Measurements from ENCODE around the gene SLC25A30.
A peak's percentile ranks its signal among the peaks of the same experiment; 100 is the strongest.

Gene SLC25A30

GRCh38 chr13:45417790-45418534 lies at the start of gene SLC25A30:
SLC25A30 (minus strand) TSS chr13:45418373; CDS start chr13:45411425, 6,948 bp downstream.
- Histone ChIP-seq H3K4me3 (ENCODE audit: low read length) (peak within 1 kb of the TSS; percentile 90), H3K9ac (ENCODE audit: low read depth, low read length) (peak within 1 kb of the TSS; percentile 71; the same call in 1 of the 2 replicates), H3K4me1 (ENCODE audit: insufficient read depth, low read length) (no peaks in the 10 kb centered on the region; the same call in 1 of the 2 replicates), H3K9me3 (ENCODE audit: insufficient read depth, low read depth, low read length) (no peaks in the 10 kb centered on the region), H3K27me3 (ENCODE audit: insufficient read depth, low read length) (peaks cover 15% of the 10 kb centered on the region), H3K36me3 (ENCODE audit: insufficient read depth, low read depth, low read length) (no peaks in the 10 kb centered on the region), H3K27ac (ENCODE audit: low read length) (no peak within 1 kb of the TSS)

- peaks cover 14% of the 10 kb centered on the region for H3K27me3 ChIP-seq (ENCODE audit: insufficient read depth, low read length)
- H3K36me3 ChIP-seq (ENCODE audit: insufficient read depth, low read depth, low read length): peaks cover 3% of the 10 kb centered on the region; the same call in 1 of the 2 replicates
- H3K4me3 ChIP-seq (ENCODE audit: low read length): peak overlapping the region; percentile 5; the same call in 1 of the 2 replicates
- H3K27ac ChIP-seq (ENCODE audit: low read length): no peak overlapping the region
- H3K4me1 ChIP-seq (ENCODE audit: insufficient read depth, low read length): no peaks in the 10 kb centered on the region
- H3K9me3 ChIP-seq (ENCODE audit: insufficient read depth, low read depth, low read length): no peaks in the 10 kb centered on the region
- H3K9ac ChIP-seq (ENCODE audit: low read depth, low read length): no peak overlapping the region
Measured at GRCh38 chr13:45466359-45466758, 48.2 kb upstream of the SLC25A30 start.

GRCh38 chr13:45464687-45465453 lies 46.7 kb upstream of the SLC25A30 start, which contains the start of gene COG3:
COG3 (plus strand) TSS chr13:45464939; CDS start chr13:45465037, 98 bp downstream.
- H3K9ac ChIP-seq (ENCODE audit: low read depth, low read length): peak within 1 kb of the TSS; percentile 83
- H3K36me3 ChIP-seq (ENCODE audit: insufficient read depth, low read depth, low read length): peaks cover 3% of the 10 kb centered on the region; the same call in 1 of the 2 replicates
- no peaks in the 10 kb centered on the region for H3K4me1 ChIP-seq (ENCODE audit: insufficient read depth, low read length)
- peaks cover 19% of the 10 kb centered on the region for H3K27me3 ChIP-seq (ENCODE audit: insufficient read depth, low read length)
- no peaks in the 10 kb centered on the region for H3K9me3 ChIP-seq (ENCODE audit: insufficient read depth, low read depth, low read length)
- H3K4me3 ChIP-seq (ENCODE audit: low read length): peak within 1 kb of the TSS; percentile 74
- no peak within 1 kb of the TSS for H3K27ac ChIP-seq (ENCODE audit: low read length)

GRCh38 chr13:45464141-45464686 lies 46.0 kb upstream of the SLC25A30 start:
- Histone ChIP-seq H3K27ac (ENCODE audit: low read length) (no peak overlapping the region), H3K4me3 (ENCODE audit: low read length) (peak overlapping the region; percentile 74), H3K27me3 (ENCODE audit: insufficient read depth, low read length) (peaks cover 19% of the 10 kb centered on the region), H3K9ac (ENCODE audit: low read depth, low read length) (peak overlapping the region; percentile 83; the same call in 1 of the 2 replicates), H3K36me3 (ENCODE audit: insufficient read depth, low read depth, low read length) (peaks cover 3% of the 10 kb centered on the region; the same call in 1 of the 2 replicates), H3K9me3 (ENCODE audit: insufficient read depth, low read depth, low read length) (no peaks in the 10 kb centered on the region), H3K4me1 (ENCODE audit: insufficient read depth, low read length) (no peaks in the 10 kb centered on the region)

- no peaks in the 10 kb centered on the region for H3K36me3 ChIP-seq (ENCODE audit: insufficient read depth, low read depth, low read length)
- no peak overlapping the region for H3K27ac ChIP-seq (ENCODE audit: low read length)
Measured at GRCh38 chr13:45456196-45456972, 38.2 kb upstream of the SLC25A30 start.

GRCh38 chr13:45454204-45454603 lies 36.0 kb upstream of the SLC25A30 start:
- no peaks in the 10 kb centered on the region for H3K27me3 ChIP-seq (ENCODE audit: insufficient read depth, low read length)

More at GRCh38 chr13:45456196-45456972, 38.2 kb upstream of the SLC25A30 start:
- peaks cover 5% of the 10 kb centered on the region; the same call in 1 of the 2 replicates for H3K27me3 ChIP-seq (ENCODE audit: insufficient read depth, low read length)
- no peaks in the 10 kb centered on the region for H3K4me1 ChIP-seq (ENCODE audit: insufficient read depth, low read length)
- peaks cover 4% of the 10 kb centered on the region; the same call in 1 of the 2 replicates for H3K9me3 ChIP-seq (ENCODE audit: insufficient read depth, low read depth, low read length)
- no peak overlapping the region for H3K4me3 ChIP-seq (ENCODE audit: low read length)
- H3K9ac ChIP-seq (ENCODE audit: low read depth, low read length): no peak overlapping the region

GRCh38 chr13:45451282-45451681 lies 33.1 kb upstream of the SLC25A30 start:
- Histone ChIP-seq H3K9me3 (ENCODE audit: insufficient read depth, low read depth, low read length) (no peaks in the 10 kb centered on the region), H3K4me1 (ENCODE audit: insufficient read depth, low read length) (no peaks in the 10 kb centered on the region), H3K9ac (ENCODE audit: low read depth, low read length) (no peak overlapping the region), H3K27me3 (ENCODE audit: insufficient read depth, low read length) (no peaks in the 10 kb centered on the region), H3K27ac (ENCODE audit: low read length) (no peak overlapping the region), H3K4me3 (ENCODE audit: low read length) (no peak overlapping the region), H3K36me3 (ENCODE audit: insufficient read depth, low read depth, low read length) (no peaks in the 10 kb centered on the region)

More at GRCh38 chr13:45454204-45454603, 36.0 kb upstream of the SLC25A30 start:
- Histone ChIP-seq H3K9ac (ENCODE audit: low read depth, low read length) (no peak overlapping the region), H3K27ac (ENCODE audit: low read length) (no peak overlapping the region), H3K4me1 (ENCODE audit: insufficient read depth, low read length) (no peaks in the 10 kb centered on the region), H3K4me3 (ENCODE audit: low read length) (no peak overlapping the region), H3K36me3 (ENCODE audit: insufficient read depth, low read depth, low read length) (no peaks in the 10 kb centered on the region), H3K9me3 (ENCODE audit: insufficient read depth, low read depth, low read length) (peaks cover 4% of the 10 kb centered on the region; the same call in 1 of the 2 replicates)

GRCh38 chr13:45448965-45449559 lies 30.9 kb upstream of the SLC25A30 start:
- Histone ChIP-seq H3K4me1 (ENCODE audit: insufficient read depth, low read length) (no peaks in the 10 kb centered on the region), H3K27ac (ENCODE audit: low read length) (no peak overlapping the region), H3K27me3 (ENCODE audit: insufficient read depth, low read length) (peaks cover 4% of the 10 kb centered on the region; the same call in 1 of the 2 replicates), H3K4me3 (ENCODE audit: low read length) (no peak overlapping the region), H3K9me3 (ENCODE audit: insufficient read depth, low read depth, low read length) (no peaks in the 10 kb centered on the region), H3K9ac (ENCODE audit: low read depth, low read length) (no peak overlapping the region), H3K36me3 (ENCODE audit: insufficient read depth, low read depth, low read length) (no peaks in the 10 kb centered on the region)

- H3K36me3 ChIP-seq (ENCODE audit: insufficient read depth, low read depth, low read length): no peaks in the 10 kb centered on the region
- H3K9me3 ChIP-seq (ENCODE audit: insufficient read depth, low read depth, low read length): no peaks in the 10 kb centered on the region
- H3K9ac ChIP-seq (ENCODE audit: low read depth, low read length): no peak overlapping the region
- no peaks in the 10 kb centered on the region for H3K4me1 ChIP-seq (ENCODE audit: insufficient read depth, low read length)
- H3K4me3 ChIP-seq (ENCODE audit: low read length): no peak overlapping the region
- H3K27me3 ChIP-seq (ENCODE audit: insufficient read depth, low read length): peaks cover 4% of the 10 kb centered on the region; the same call in 1 of the 2 replicates
- H3K27ac ChIP-seq (ENCODE audit: low read length): no peak overlapping the region
Measured at GRCh38 chr13:45447050-45447661, 29.0 kb upstream of the SLC25A30 start.

- Histone ChIP-seq H3K27me3 (ENCODE audit: insufficient read depth, low read length) (peaks cover 4% of the 10 kb centered on the region; the same call in 1 of the 2 replicates), H3K4me1 (ENCODE audit: insufficient read depth, low read length) (no peaks in the 10 kb centered on the region), H3K27ac (ENCODE audit: low read length) (no peak overlapping the region), H3K9me3 (ENCODE audit: insufficient read depth, low read depth, low read length) (no peaks in the 10 kb centered on the region), H3K9ac (ENCODE audit: low read depth, low read length) (no peak overlapping the region), H3K4me3 (ENCODE audit: low read length) (no peak overlapping the region), H3K36me3 (ENCODE audit: insufficient read depth, low read depth, low read length) (no peaks in the 10 kb centered on the region)
Measured at GRCh38 chr13:45446181-45446580, 28.0 kb upstream of the SLC25A30 start.
